Liver (tissue), 10 donors: Measurements from ENCODE around the gene OPN5. TPM values are rescaled to one million over a fixed set of nuclear protein-coding genes. Genes with fewer than 3 reads are reported as not detected.

Experiments
- DNase-seq: peaks from one replicate; pipeline ENCODE4 v3.0.0-alpha.2; 2017; ENCODE audit warnings: low spot score
- H3K27ac ChIP-seq, 2 donors: one replicate each; pipeline ENCODE4 v1.7.0; 2013; ENCODE audit warnings: inconsistent platforms in 2 of 2, low read length in 2 of 2, control low read depth in 1 of 2, low read depth in 1 of 2, mild to moderate bottlenecking in 1 of 2
- H3K27me3 ChIP-seq, 4 donors: one replicate each; pipeline versions ENCODE4 v1.6.1 to v1.7.0; 2013; ENCODE audit warnings: low read length in 3 of 4, inconsistent platforms in 1 of 4, mild to moderate bottlenecking in 1 of 4, moderate library complexity in 1 of 4; ENCODE audit not compliant: control insufficient read depth in 4 of 4, insufficient read depth in 4 of 4
- H3K36me3 ChIP-seq, 4 donors: one replicate each; pipeline versions ENCODE4 v1.6.1 to v1.7.0; 2013; ENCODE audit warnings: low read length in 3 of 4, mild to moderate bottlenecking in 3 of 4, low read depth in 1 of 4, moderate library complexity in 1 of 4; ENCODE audit not compliant: control insufficient read depth in 4 of 4, insufficient read depth in 3 of 4
- H3K4me1 ChIP-seq, 4 donors: one replicate each; pipeline versions ENCODE4 v1.6.1 to v1.7.0; 2013; ENCODE audit warnings: low read length in 3 of 4, mild to moderate bottlenecking in 3 of 4, moderate library complexity in 1 of 4; ENCODE audit not compliant: control insufficient read depth in 4 of 4, insufficient read depth in 4 of 4
- H3K4me3 ChIP-seq, 3 donors: one replicate each; pipeline versions ENCODE4 v1.6.1 to v1.7.0; 2013; ENCODE audit warnings: low read length in 3 of 3, control low read depth in 1 of 3, low read depth in 1 of 3, mild to moderate bottlenecking in 1 of 3
- H3K9ac ChIP-seq, 2 donors: one replicate each; pipeline ENCODE4 v1.7.0; 2013; ENCODE audit warnings: low read length in 2 of 2, mild to moderate bottlenecking in 2 of 2, moderate library complexity in 2 of 2, control low read depth in 1 of 2, low read depth in 1 of 2
- H3K9me3 ChIP-seq, 4 donors: one replicate each; pipeline versions ENCODE4 v1.6.1 to v1.7.0; 2013; ENCODE audit warnings: low read length in 3 of 4; ENCODE audit not compliant: control insufficient read depth in 4 of 4
- ATF3 ChIP-seq: IDR thresholded peaks from 2 replicates; pipeline ENCODE4 v1.6.1; 2016; ENCODE audit warnings: antibody characterized with exemption
- CTCF ChIP-seq: fragments of 150-350 bp; IDR thresholded peaks from 2 replicates; pipeline ENCODE4 v1.5.1; 2017; ENCODE audit warnings: improper control_type of control experiment, low read depth, low read length; ENCODE audit not compliant: missing input control
- EGR1 ChIP-seq, 2 donors: IDR thresholded peaks; 2 replicates each; pipeline ENCODE4 v1.6.1; 2016 to 2018; ENCODE audit warnings: antibody characterized with exemption in 2 of 2, low read depth in 2 of 2
- FOXA1 ChIP-seq: IDR thresholded peaks from 2 replicates; pipeline ENCODE4 v1.6.1; 2016; ENCODE audit warnings: antibody characterized with exemption
- GABPA ChIP-seq, 2 donors: IDR thresholded peaks in 1 of 2; conservative IDR thresholded peaks in 1 of 2; 2 replicates each; pipeline ENCODE4 v1.6.1; 2016; ENCODE audit warnings: antibody characterized with exemption in 2 of 2, mild to moderate bottlenecking in 1 of 2, moderate library complexity in 1 of 2
- HNF4A ChIP-seq, 2 donors: conservative IDR thresholded peaks; 2 replicates each; pipeline ENCODE4 v1.6.1; 2016; ENCODE audit warnings: antibody characterized with exemption in 2 of 2, mild to moderate bottlenecking in 2 of 2
- HNF4G ChIP-seq: IDR thresholded peaks from 2 replicates; pipeline ENCODE4 v1.6.1; 2016; ENCODE audit warnings: antibody characterized with exemption
- JUND ChIP-seq, 2 donors: IDR thresholded peaks; 2 replicates each; pipeline ENCODE4 v1.6.1; 2016; ENCODE audit warnings: antibody characterized with exemption in 2 of 2
- MAX ChIP-seq: IDR thresholded peaks from 2 replicates; pipeline ENCODE4 v1.6.1; 2016; ENCODE audit warnings: antibody characterized with exemption
- RAD21 ChIP-seq, 2 donors: IDR thresholded peaks; 2 replicates each; pipeline ENCODE4 v1.6.1; 2016; ENCODE audit warnings: antibody characterized with exemption in 2 of 2, mild to moderate bottlenecking in 2 of 2
- RXRA ChIP-seq, 2 donors: IDR thresholded peaks; 2 replicates each; pipeline ENCODE4 v1.6.1; 2017 to 2018; ENCODE audit warnings: antibody characterized with exemption in 2 of 2, mild to moderate bottlenecking in 1 of 2
- SP1 ChIP-seq: IDR thresholded peaks from 2 replicates; pipeline ENCODE4 v1.6.1; 2018; ENCODE audit warnings: antibody characterized with exemption, mild to moderate bottlenecking
- ZBTB33 ChIP-seq: IDR thresholded peaks from 2 replicates; pipeline ENCODE4 v1.6.1; 2016; ENCODE audit warnings: antibody characterized with exemption
- WGBS: extraction: QIAGEN DNeasy Blood & Tissue Kit; methylation state at CpG from one replicate; pipeline ENCODE4 v1.1.7; 2013; 5-methylcytosine and 5-hydroxymethylcytosine counted together
- polyA plus RNA-seq, 2 donors: library from polyadenylated mRNA; stranded (reverse) in 1 of 2; unstranded in 1 of 2; fragments of 200-250 nt in 1 of 2; fragments of >200 nt in 1 of 2; fragmentation: Nextera tagmentation in 1 of 2; extraction: Ambion mirVana in 1 of 2; gene quantifications; one replicate each; pipeline versions ENCODE4 v1.2.1 to v1.2.3, GENCODE V29; 2013 to 2015
- small RNA-seq: library from RNA; depleted of rRNA; stranded (forward); fragments of <200 nt; gene quantifications from one replicate; pipeline ENCODE3, GENCODE V24; 2014
- total RNA-seq, 2 donors: library from RNA; depleted of rRNA; stranded (reverse); fragments of >200 nt; gene quantifications; one replicate each; pipeline ENCODE4 v1.2.3, GENCODE V29; 2014
- donor health status: healthy.
- donor health status: healthy.
- donor health status: healthy.
- donor health status: healthy.
- donor health status: healthy.

OPN5 gene
- total and polyA plus RNA-seq, 4 donors, result not detected

- no peak overlapping the region for H3K27ac ChIP-seq
- H3K4me1 ChIP-seq, result no peaks in the 10 kb centered on the region
- no peak overlapping the region for H3K9ac ChIP-seq
- 49% methylated on average over 2 of the region's 2 CpGs for WGBS
- TF ChIP-seq RXRA (IDR thresholded peaks at IDR 0.05) (no peak), HNF4G (no peak), SP1 (no peak), RAD21 (IDR thresholded peaks at IDR 0.05) (no peak), CTCF (no peak), JUND (IDR thresholded peaks at IDR 0.05) (no peak), HNF4A (conservative IDR thresholded peaks at IDR 0.05) (no peak), EGR1 (IDR thresholded peaks at IDR 0.05; ENCODE audit: low read depth in 2 of 2) (no peak), ZBTB33 (no peak), FOXA1 (no peak), ATF3 (no peak), MAX (no peak), GABPA (IDR thresholded peaks at IDR 0.05 in 1 of 2, conservative IDR thresholded peaks at IDR 0.05 in 1 of 2) (no peak)
- no peaks in the 10 kb centered on the region for H3K36me3 ChIP-seq
- no peaks in the 10 kb centered on the region for H3K27me3 ChIP-seq
- H3K9me3 ChIP-seq, result no peaks in the 10 kb centered on the region
- H3K4me3 ChIP-seq, result no peak overlapping the region
- no peak for DNase-seq
These were observed 83.4 kb downstream of the OPN5 start for GRCh38 chr6:47865206-47865605.

- H3K27ac ChIP-seq, result no peak overlapping the region
- no peak overlapping the region for H3K9ac ChIP-seq
- H3K9me3 ChIP-seq, result no peaks in the 10 kb centered on the region
- DNase-seq, result no peak
- no peak overlapping the region for H3K4me3 ChIP-seq
- WGBS, result 69% methylated on average over 1 of the region's 1 CpG
- no peaks in the 10 kb centered on the region for H3K36me3 ChIP-seq
- H3K27me3 ChIP-seq, result peaks cover 0 to 3% (median 0%) of the 10 kb centered on the region in 4 donors
- H3K4me1 ChIP-seq, result no peaks in the 10 kb centered on the region
- TF ChIP-seq ZBTB33, result no peak
These were observed 93.8 kb downstream of the OPN5 start for GRCh38 chr6:47875593-47875992.

Small RNAs within 50 kb of the gene (small RNA-seq; reads per million reads assigned to genes)
- not detected for gene RNU1-105P

Other genes with a start within 250 kb of the OPN5 start
- not detected for gene ADGRF4, start 83.5 kb upstream of the OPN5 start, total RNA-seq
- gene ADGRF4, start 83.5 kb upstream of the OPN5 start, polyA plus RNA-seq, result not detected